GM12878 (cell line): ENCODE data around the gene SPATA24. TPM values are rescaled to one million over a fixed set of nuclear protein-coding genes. Genes with fewer than 3 reads are reported as not detected.

Experiments
- ASH2L ChIP-seq: fragments of 300-600, 200-600 bp; sonication (generic); IDR thresholded peaks from 2 replicates; pipeline ENCODE4 v1.6.1; 2017; ENCODE audit warnings: low read depth, mild to moderate bottlenecking, borderline replicate concordance
- BCL11A ChIP-seq: IDR thresholded peaks from 2 replicates; pipeline ENCODE4 v1.6.1; 2011; ENCODE audit warnings: low read depth, low read length
- CEBPZ ChIP-seq: fragments of 150-350 bp; IDR thresholded peaks from 2 replicates; pipeline ENCODE4 v1.6.1; 2016; ENCODE audit warnings: low read depth, low read length
- CREM ChIP-seq: IDR thresholded peaks from 2 replicates; pipeline ENCODE4 v1.6.1; 2014; ENCODE audit warnings: antibody characterized with exemption, low read depth
- EED ChIP-seq: sonication (generic); IDR thresholded peaks from 2 replicates; pipeline ENCODE4 v1.6.1; 2016; ENCODE audit warnings: antibody characterized with exemption, low read depth
- ESRRA ChIP-seq: IDR thresholded peaks from 2 replicates; pipeline ENCODE4 v1.6.1; 2012; ENCODE audit warnings: mild to moderate bottlenecking, low read length, improper control_type of control experiment
- ETV6 ChIP-seq, 2 experiments: fragments of 450-650 bp in 1 of 2; IDR thresholded peaks in 1 of 2; conservative IDR thresholded peaks in 1 of 2; 2 replicates each; pipeline ENCODE4 v1.6.1; 2014; ENCODE audit warnings: antibody characterized with exemption in 1 of 2, borderline replicate concordance in 1 of 2, low read depth in 1 of 2, mild to moderate bottlenecking in 1 of 2, moderate library complexity in 1 of 2
- HDAC2 ChIP-seq: fragments of 200-600 bp; sonication (generic); IDR thresholded peaks from 2 replicates; pipeline ENCODE4 v1.6.1; 2017
- IRF5 ChIP-seq: fragments of 450-650 bp; IDR thresholded peaks from 2 replicates; pipeline ENCODE4 v1.6.1; 2017; ENCODE audit warnings: borderline replicate concordance
- MEF2A ChIP-seq: IDR thresholded peaks from 2 replicates; pipeline ENCODE4 v1.6.1; 2011; ENCODE audit warnings: low read depth, mild to moderate bottlenecking, low read length, moderate library complexity; ENCODE audit not compliant: insufficient read depth
- MEF2B ChIP-seq: fragments of 450-650 bp; IDR thresholded peaks from 2 replicates; pipeline ENCODE4 v1.6.1; 2018; ENCODE audit warnings: mild to moderate bottlenecking, moderate library complexity; ENCODE audit not compliant: partially characterized antibody, poor library complexity, severe bottlenecking
- NFIC ChIP-seq: IDR thresholded peaks from 2 replicates; pipeline ENCODE4 v1.6.1; 2012; ENCODE audit warnings: low read depth, mild to moderate bottlenecking, inconsistent platforms, low read length, moderate library complexity
- NFYA ChIP-seq: IDR thresholded peaks from 2 replicates; pipeline ENCODE4 v1.6.1; 2011; ENCODE audit warnings: low read depth, mild to moderate bottlenecking, low read length, improper control_type of control experiment, borderline replicate concordance
- NR2C2 ChIP-seq: IDR thresholded peaks from 2 replicates; pipeline ENCODE4 v1.6.1; 2011; ENCODE audit warnings: borderline replicate concordance, low read depth; ENCODE audit not compliant: control insufficient read depth, insufficient read length
- NR2F1 ChIP-seq: fragments of 450-650 bp; conservative IDR thresholded peaks from 2 replicates; pipeline ENCODE4 v1.6.1; 2017; ENCODE audit warnings: mild to moderate bottlenecking
- PAX5 ChIP-seq: IDR thresholded peaks from 2 replicates; pipeline ENCODE4 v1.6.1; 2011; ENCODE audit warnings: low read depth, low read length, borderline replicate concordance
- PBX3 ChIP-seq: IDR thresholded peaks from 2 replicates; pipeline ENCODE4 v1.6.1; 2011; ENCODE audit warnings: mild to moderate bottlenecking, low read depth, low read length, moderate library complexity; ENCODE audit not compliant: insufficient replicate concordance
- RAD51 ChIP-seq: fragments of 450-650 bp; IDR thresholded peaks from 2 replicates; pipeline ENCODE4 v1.6.1; 2016; ENCODE audit warnings: moderate library complexity, mild to moderate bottlenecking, inconsistent platforms
- RFX5 ChIP-seq: IDR thresholded peaks from 2 replicates; pipeline ENCODE4 v1.6.1; 2011; ENCODE audit warnings: low read depth, low read length, improper control_type of control experiment
- SREBF1 ChIP-seq: IDR thresholded peaks from 2 replicates; pipeline ENCODE4 v1.6.1; 2012; ENCODE audit warnings: mild to moderate bottlenecking, low read length
- SUPT20H ChIP-seq: IDR thresholded peaks from 2 replicates; pipeline ENCODE4 v1.6.1; 2011; ENCODE audit warnings: low read depth, mild to moderate bottlenecking, low read length, moderate library complexity, borderline replicate concordance; ENCODE audit not compliant: control insufficient read depth
- SUZ12 ChIP-seq: fragments of 200-600 bp; sonication (generic); IDR thresholded peaks from one replicate; pipeline ENCODE4 v1.6.1; 2018; ENCODE audit warnings: antibody characterized with exemption, mild to moderate bottlenecking; ENCODE audit not compliant: unreplicated experiment
- ZNF622 ChIP-seq: fragments of 450-650 bp; IDR thresholded peaks from 2 replicates; pipeline ENCODE4 v1.6.1; 2017; ENCODE audit warnings: mild to moderate bottlenecking, inconsistent platforms
- polyA plus RNA-seq, 11 experiments: library from polyadenylated mRNA; depleted of rRNA in 4 of 11; unstranded in 6 of 11; stranded (reverse) in 5 of 11; fragments of >200 nt; fragmentation: Nextera tagmentation in 4 of 11; fragmentation: Illumina TruSeq in 1 of 11; extraction: Ambion mirVana in 4 of 11; extraction: Trizol in 1 of 11; gene quantifications; 1 replicate in 1 of 11; 2 replicates in 10 of 11; pipeline versions ENCODE4 v1.2.1 to v1.2.3, GENCODE V29; 2011 to 2016; ENCODE audit warnings: inconsistent platforms in 2 of 11, missing spikeins in 2 of 11, low read depth in 1 of 11
- total RNA-seq, 4 experiments: library from RNA; depleted of rRNA in 3 of 4; stranded (reverse); fragments of >200 nt in 3 of 4; fragmentation: Illumina TruSeq in 1 of 4; extraction: Trizol in 1 of 4; gene quantifications; 2 replicates each; pipeline versions ENCODE4 v1.2.1 to v1.2.3, GENCODE V29; 2013 to 2021
- TF ChIP-seq, protein P1 (sequence below): fragments of 450-650 bp; IDR thresholded peaks from 2 replicates; pipeline ENCODE4 v1.6.1; 2017; ENCODE audit warnings: mild to moderate bottlenecking, low read depth, inconsistent platforms; ENCODE audit not compliant: poor library complexity, severe bottlenecking

The SPATA24 gene
- total and polyA plus RNA-seq, 10 of the 15 experiments (the other 5 are each of a cell fraction or from before 2014, with no cell fraction given), result 4.1 to 9.8 (median 7.3) TPM

DNA sequence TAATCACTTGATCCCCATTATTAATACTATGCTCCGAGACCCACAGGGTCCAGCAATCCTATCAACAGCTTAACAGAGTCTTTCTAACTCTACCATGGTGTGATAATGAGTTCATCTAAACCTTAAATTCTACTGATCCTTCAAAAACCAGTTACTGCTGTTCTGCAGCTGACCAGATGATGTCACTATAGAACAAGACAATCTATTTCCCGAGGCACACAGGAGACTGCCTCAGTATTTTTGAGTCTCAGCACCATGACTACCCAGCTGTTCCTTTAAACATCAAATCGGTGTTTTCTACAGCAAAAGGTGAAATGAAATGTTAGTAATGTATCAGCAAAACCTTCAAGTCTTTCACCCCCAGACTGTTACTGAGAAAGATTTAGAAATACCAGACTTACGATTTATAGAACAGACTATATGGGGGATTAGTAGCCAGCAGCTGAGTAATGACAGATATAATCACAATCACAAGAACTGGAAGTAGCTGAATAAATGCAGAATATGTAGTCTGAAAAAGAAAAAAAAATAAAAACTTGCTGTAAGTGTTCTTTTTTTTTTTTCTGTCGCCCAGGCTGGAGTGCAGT is 18.5 kb upstream of the SPATA24 start (continued):
- TF ChIP-seq, protein P1, sequence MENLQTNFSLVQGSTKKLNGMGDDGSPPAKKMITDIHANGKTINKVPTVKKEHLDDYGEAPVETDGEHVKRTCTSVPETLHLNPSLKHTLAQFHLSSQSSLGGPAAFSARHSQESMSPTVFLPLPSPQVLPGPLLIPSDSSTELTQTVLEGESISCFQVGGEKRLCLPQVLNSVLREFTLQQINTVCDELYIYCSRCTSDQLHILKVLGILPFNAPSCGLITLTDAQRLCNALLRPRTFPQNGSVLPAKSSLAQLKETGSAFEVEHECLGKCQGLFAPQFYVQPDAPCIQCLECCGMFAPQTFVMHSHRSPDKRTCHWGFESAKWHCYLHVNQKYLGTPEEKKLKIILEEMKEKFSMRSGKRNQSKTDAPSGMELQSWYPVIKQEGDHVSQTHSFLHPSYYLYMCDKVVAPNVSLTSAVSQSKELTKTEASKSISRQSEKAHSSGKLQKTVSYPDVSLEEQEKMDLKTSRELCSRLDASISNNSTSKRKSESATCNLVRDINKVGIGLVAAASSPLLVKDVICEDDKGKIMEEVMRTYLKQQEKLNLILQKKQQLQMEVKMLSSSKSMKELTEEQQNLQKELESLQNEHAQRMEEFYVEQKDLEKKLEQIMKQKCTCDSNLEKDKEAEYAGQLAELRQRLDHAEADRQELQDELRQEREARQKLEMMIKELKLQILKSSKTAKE, result peak; percentile 50
- TF ChIP-seq EED, result no peak
- no peak for TF ChIP-seq ETV6 (conservative IDR thresholded peaks at IDR 0.05 in 1 of 2, IDR thresholded peaks at IDR 0.05 in 1 of 2; ENCODE audit: borderline replicate concordance in 1 of 2, low read depth in 1 of 2)
- no peak for TF ChIP-seq HDAC2
- TF ChIP-seq SREBF1, result no peak
- no peak for TF ChIP-seq CREM
- no peak for TF ChIP-seq MEF2B
- TF ChIP-seq BCL11A, result no peak
- no peak for TF ChIP-seq RFX5
- TF ChIP-seq MEF2A, result 0 out of 2 replicates have a peak, but pooled peaks have one; percentile 34
- TF ChIP-seq NFYA, result no peak
- TF ChIP-seq NR2C2, result no peak
- no peak for TF ChIP-seq SUPT20H
- no peak for TF ChIP-seq ZNF622
- TF ChIP-seq CEBPZ, result no peak
- no peak for TF ChIP-seq NFIC
- TF ChIP-seq ESRRA, result no peak
- TF ChIP-seq RAD51, result peak; percentile 23; the same call in 1 of the 2 replicates
- TF ChIP-seq PBX3, result no peak
- TF ChIP-seq IRF5, result no peak
- no peak for TF ChIP-seq PAX5
- no peak for TF ChIP-seq ASH2L
- no peak for TF ChIP-seq SUZ12
- TF ChIP-seq NR2F1, result no peak
